ENCODE data around the gene RNF13. TPM values are rescaled to one million over a fixed set of nuclear protein-coding genes. Genes with fewer than 3 reads are reported as not detected.
"Not testable (repeated sequence)": the region's sequence is repeated elsewhere in the genome, so short reads cannot be mapped to it uniquely, and the experiment has no call there.

RNF13 gene
- total RNA-seq, 1 experiment from 2014 or later, result 36.5 TPM

DNA sequence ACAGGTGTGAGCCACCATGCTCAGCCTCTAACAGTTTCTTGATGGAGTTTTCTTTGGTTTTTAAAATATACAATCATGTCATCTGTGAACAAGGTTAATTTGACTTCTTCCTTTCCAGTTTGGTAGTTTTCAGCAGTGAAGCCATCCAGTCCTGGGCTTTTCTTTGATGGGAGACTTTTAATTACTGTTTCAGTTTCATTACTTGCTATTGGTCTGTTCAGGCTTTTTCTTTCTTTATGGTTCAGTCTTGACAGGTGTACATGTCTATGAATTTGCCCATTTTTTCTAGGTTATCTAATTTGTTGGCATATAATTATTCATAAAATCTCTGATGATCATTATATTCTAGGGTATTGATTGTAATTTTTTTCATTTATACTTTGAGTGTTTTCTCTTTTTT is 120.8 kb downstream of the RNF13 start:
- Mint-ChIP-seq H3K27ac (ENCODE audit: low read depth, unreplicated experiment) (no peak overlapping the region), H3K4me3 (ENCODE audit: unreplicated experiment) (no peak overlapping the region), H3K27me3 (ENCODE audit: insufficient read depth, unreplicated experiment) (no peaks in the 10 kb centered on the region), H3K36me3 (ENCODE audit: insufficient read depth, unreplicated experiment) (peaks cover 5% of the 10 kb centered on the region), H3K4me1 (ENCODE audit: insufficient read depth, unreplicated experiment) (peaks cover 21% of the 10 kb centered on the region), H3K9me3 (ENCODE audit: unreplicated experiment) (no peaks in the 10 kb centered on the region)
- intact Hi-C loops (cut with micrococcal nuclease), result no loop called here
- TF ChIP-seq, protein P1, sequence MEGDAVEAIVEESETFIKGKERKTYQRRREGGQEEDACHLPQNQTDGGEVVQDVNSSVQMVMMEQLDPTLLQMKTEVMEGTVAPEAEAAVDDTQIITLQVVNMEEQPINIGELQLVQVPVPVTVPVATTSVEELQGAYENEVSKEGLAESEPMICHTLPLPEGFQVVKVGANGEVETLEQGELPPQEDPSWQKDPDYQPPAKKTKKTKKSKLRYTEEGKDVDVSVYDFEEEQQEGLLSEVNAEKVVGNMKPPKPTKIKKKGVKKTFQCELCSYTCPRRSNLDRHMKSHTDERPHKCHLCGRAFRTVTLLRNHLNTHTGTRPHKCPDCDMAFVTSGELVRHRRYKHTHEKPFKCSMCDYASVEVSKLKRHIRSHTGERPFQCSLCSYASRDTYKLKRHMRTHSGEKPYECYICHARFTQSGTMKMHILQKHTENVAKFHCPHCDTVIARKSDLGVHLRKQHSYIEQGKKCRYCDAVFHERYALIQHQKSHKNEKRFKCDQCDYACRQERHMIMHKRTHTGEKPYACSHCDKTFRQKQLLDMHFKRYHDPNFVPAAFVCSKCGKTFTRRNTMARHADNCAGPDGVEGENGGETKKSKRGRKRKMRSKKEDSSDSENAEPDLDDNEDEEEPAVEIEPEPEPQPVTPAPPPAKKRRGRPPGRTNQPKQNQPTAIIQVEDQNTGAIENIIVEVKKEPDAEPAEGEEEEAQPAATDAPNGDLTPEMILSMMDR (IDR thresholded peaks at IDR 0.05; ENCODE audit: unreplicated experiment), result no peak
- CTCF ChIA-PET, result interaction anchor here (0.5 to 1.1 kb wide), 2 partner anchors 118 to 249 kb away, joined by 3 to 4 read pairs; no protein-coding TSS in a partner anchor
- no peak for DNase-seq (ENCODE audit: unreplicated experiment)
- BruUV-seq (replicated peaks), result no TSS peak
- POLR2A ChIA-PET, result no interaction called here

DNA sequence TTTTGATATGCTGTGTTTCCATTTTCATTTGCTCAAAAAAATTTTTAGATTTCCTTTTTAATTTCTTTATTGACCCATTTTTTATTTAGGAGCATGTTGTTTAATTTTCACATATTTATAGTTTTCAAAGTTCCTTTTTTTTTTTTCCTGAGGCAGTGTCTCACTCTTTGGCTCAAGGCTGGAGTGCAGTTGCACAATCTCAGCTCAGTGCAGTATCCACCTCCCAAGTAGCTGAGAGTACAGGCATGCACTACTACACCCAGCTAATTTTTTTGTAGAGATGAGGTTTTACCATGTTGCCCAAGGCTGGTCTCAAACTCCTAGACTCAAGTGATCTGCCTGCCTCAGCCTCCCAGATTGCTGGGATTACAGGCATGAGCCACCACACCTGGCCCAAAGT is 121.5 kb downstream of the RNF13 start:
- TF ChIP-seq, protein P1 (IDR thresholded peaks at IDR 0.05; ENCODE audit: unreplicated experiment), result no peak
- CTCF ChIA-PET, result interaction anchor here (1.1 to 3.7 kb wide), 2 partner anchors 248 to 285 kb away, joined by 4 to 33 read pairs; no protein-coding TSS in a partner anchor
- peak; percentile 56 for DNase-seq (ENCODE audit: unreplicated experiment)
- POLR2A ChIA-PET, result interaction anchor here (1.1 kb wide), 1 partner anchor 282 kb away, joined by 5 read pairs; no protein-coding TSS in a partner anchor
- peaks cover 5% of the 10 kb centered on the region for H3K36me3 Mint-ChIP-seq (ENCODE audit: insufficient read depth, unreplicated experiment)
- H3K27me3 Mint-ChIP-seq (ENCODE audit: insufficient read depth, unreplicated experiment), result no peaks in the 10 kb centered on the region
- H3K27ac Mint-ChIP-seq (ENCODE audit: low read depth, unreplicated experiment), result no peak overlapping the region
- no peak overlapping the region for H3K4me3 Mint-ChIP-seq (ENCODE audit: unreplicated experiment)
- H3K4me1 Mint-ChIP-seq (ENCODE audit: insufficient read depth, unreplicated experiment), result peaks cover 28% of the 10 kb centered on the region
- BruUV-seq (replicated peaks), result no TSS peak
- H3K9me3 Mint-ChIP-seq (ENCODE audit: unreplicated experiment), result no peaks in the 10 kb centered on the region
- intact Hi-C loops (cut with micrococcal nuclease), result no loop called here

DNA sequence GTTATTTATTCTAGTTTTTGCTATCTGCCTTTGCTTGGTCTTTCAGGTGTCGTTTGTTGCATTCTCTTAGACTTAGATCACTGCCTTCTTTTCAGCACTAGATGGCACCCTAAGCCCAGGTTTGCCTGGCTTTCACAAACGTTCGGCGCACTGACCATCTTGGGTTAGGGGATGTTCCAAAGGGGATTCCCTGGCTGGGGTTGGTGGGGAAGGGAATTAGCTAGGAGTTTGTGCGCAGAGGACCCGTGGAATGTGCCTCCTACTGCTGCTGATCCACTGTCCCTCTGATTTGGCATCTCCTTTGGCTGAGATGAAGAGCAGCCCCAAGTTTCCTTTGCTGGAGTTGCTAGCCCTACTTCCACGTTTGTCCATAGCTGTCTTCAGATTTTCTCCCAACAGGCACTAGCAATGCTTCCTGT is 123.8 kb downstream of the RNF13 start:
- no peaks in the 10 kb centered on the region for H3K27me3 Mint-ChIP-seq (ENCODE audit: insufficient read depth, unreplicated experiment)
- TF ChIP-seq, protein P1 (IDR thresholded peaks at IDR 0.05; ENCODE audit: unreplicated experiment), result peak; percentile 81
- CTCF ChIA-PET, result interaction anchor here (0.6 to 3.7 kb wide), 30 partner anchors 9 to 609 kb away, joined by 3 to 33 read pairs (median 4); partner anchors contain the start of genes EIF2A and SERP1
- peak; percentile 69 for DNase-seq (ENCODE audit: unreplicated experiment)
- POLR2A ChIA-PET, result interaction anchor here (1.2 kb wide), 1 partner anchor 10 kb away, joined by 3 read pairs; no protein-coding TSS in a partner anchor
- no TSS peak for BruUV-seq (replicated peaks)
- H3K4me1 Mint-ChIP-seq (ENCODE audit: insufficient read depth, unreplicated experiment), result peaks cover 28% of the 10 kb centered on the region
- no peaks in the 10 kb centered on the region for H3K9me3 Mint-ChIP-seq (ENCODE audit: unreplicated experiment)
- intact Hi-C loops (cut with micrococcal nuclease), result loop anchor here (1.0 to 2.0 kb wide), 3 partner anchors 30 to 284 kb away; no protein-coding TSS in a partner anchor
- H3K27ac Mint-ChIP-seq (ENCODE audit: low read depth, unreplicated experiment), result no peak overlapping the region
- H3K36me3 Mint-ChIP-seq (ENCODE audit: insufficient read depth, unreplicated experiment), result peaks cover 5% of the 10 kb centered on the region
- peak overlapping the region; percentile 19 for H3K4me3 Mint-ChIP-seq (ENCODE audit: unreplicated experiment)

DNA sequence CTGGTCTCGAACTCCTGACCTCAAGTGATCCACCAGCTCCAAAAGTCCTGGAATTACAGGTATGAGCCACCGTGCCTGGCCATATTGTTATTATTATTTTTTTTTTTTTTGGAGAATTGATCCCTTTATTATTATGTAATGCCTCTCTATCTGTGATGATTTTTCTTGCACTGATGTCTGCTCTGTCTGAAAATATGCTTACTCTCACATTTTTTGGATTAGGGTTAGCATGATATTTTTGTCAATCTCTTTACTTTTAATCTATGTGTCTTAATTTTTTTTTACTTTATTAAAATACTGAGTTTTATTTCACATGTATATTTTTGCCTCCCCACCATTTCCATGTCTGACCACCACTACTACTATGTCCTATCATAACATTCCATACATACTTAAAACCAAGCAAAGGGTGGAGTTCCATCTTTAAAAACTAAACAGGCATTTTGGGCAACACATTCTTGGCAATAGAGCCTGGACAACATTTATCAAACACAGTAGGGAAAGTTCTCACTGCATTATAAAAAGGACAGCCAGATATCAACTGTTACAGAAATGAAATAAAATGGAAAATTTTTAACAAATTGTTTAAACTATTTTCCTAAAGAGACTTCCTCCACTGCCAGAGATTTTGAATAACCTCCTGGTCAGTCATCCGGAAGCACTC is 125.5 kb downstream of the RNF13 start:
- POLR2A ChIA-PET; intact Hi-C loops (cut with micrococcal nuclease); DNase-seq (ENCODE audit: unreplicated experiment); H3K27ac Mint-ChIP-seq (ENCODE audit: low read depth, unreplicated experiment); H3K9me3 Mint-ChIP-seq (ENCODE audit: unreplicated experiment); BruUV-seq (replicated peaks); H3K36me3 Mint-ChIP-seq (ENCODE audit: insufficient read depth, unreplicated experiment); H3K4me3 Mint-ChIP-seq (ENCODE audit: unreplicated experiment); H3K27me3 Mint-ChIP-seq (ENCODE audit: insufficient read depth, unreplicated experiment): not testable (repeated sequence)
- H3K4me1 Mint-ChIP-seq (ENCODE audit: insufficient read depth, unreplicated experiment), result peaks cover 28% of the 10 kb centered on the region
- CTCF ChIA-PET, result interaction anchor here (0.6 to 3.4 kb wide), 5 partner anchors 12 to 241 kb away, joined by 3 to 24 read pairs (median 5); no protein-coding TSS in a partner anchor

All from MCF 10A (cell line).